ENCODE data around the gene PHF2. TPM values are rescaled to one million over a fixed set of nuclear protein-coding genes. Genes with fewer than 3 reads are reported as not detected.
A peak's percentile ranks its signal among the peaks of the same experiment; 100 is the strongest.

Gene PHF2
- total RNA-seq, 2 experiments from 2014 or later: 16.0 to 16.5 TPM

DNA sequence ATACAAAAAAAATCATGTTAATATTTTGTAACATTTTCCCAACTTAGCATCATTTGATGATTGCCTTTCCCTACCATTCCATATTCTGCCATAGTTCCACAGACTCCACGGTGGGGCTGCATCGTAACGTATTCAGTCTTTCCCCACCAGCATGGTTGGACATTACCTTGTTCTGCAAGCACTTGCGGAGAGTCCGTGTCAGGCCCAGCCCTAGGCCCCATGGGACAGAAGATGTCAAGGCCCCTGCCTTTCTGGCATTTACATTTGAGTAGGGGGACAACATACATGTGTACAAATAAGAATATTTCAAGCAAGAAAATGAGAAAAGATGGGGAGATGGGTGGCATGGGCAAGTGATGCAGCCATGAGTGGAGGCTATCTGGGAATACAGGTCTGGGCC lies 8.2 kb upstream of the PHF2 start:
- intact Hi-C loops (cut with DNase I, micrococcal nuclease): loop anchor here (5.0 kb wide), 4 partner anchors 116 to 691 kb away; partner anchors contain the start of genes FAM120A (in 1 of the 2), FAM120AOS (in 1 of the 2), ZNF169 (in 1 of the 2) and ZNF484 (in 1 of the 2)
- POLR2A ChIA-PET: no interaction called here
- H3K4me1 Mint-ChIP-seq: peaks cover 24% of the 10 kb centered on the region
- ATAC-seq: no peak
- H3K9me3 Mint-ChIP-seq (ENCODE audit: low read depth): peaks cover 3% of the 10 kb centered on the region
- CTCF ChIA-PET: no interaction called here
- DNase-seq: no peak
- no peak overlapping the region for H3K4me3 Mint-ChIP-seq
- peaks cover 15% of the 10 kb centered on the region for H3K36me3 Mint-ChIP-seq (ENCODE audit: low read depth)
- H3K27me3 Mint-ChIP-seq: no peaks in the 10 kb centered on the region
- H3K27ac Mint-ChIP-seq: no peak overlapping the region

DNA sequence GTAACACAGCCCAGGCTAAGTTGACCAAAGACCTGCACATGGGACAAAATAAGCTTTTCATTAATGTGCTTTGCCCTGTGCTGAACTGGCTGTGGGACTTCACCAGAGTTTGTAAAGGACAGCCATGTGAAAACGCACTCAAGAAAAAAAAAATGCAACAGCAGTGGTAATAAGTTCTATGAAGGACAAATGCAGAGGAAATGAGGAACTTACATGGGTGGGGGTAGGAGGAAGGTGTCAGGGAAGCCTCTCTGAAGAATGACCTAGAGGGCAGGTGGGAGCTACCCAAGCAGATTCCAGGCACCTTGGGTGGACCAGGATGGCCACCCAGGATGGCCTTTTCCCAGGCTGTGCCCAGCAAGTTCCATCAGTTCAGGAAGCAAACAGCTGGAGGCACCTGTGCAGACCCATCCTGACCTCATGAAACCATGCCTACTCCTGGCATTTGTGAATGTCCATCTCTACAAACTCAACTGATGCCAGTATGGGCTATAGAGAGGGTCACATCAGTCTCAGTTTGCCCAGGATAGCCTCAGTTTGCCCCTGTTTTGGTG lies 6.7 kb upstream of the PHF2 start:
- Mint-ChIP-seq H3K36me3 (ENCODE audit: low read depth) (peaks cover 4% of the 10 kb centered on the region), H3K4me1 (peaks cover 21% of the 10 kb centered on the region), H3K4me3 (no peak overlapping the region), H3K27ac (no peak overlapping the region), H3K27me3 (no peaks in the 10 kb centered on the region), H3K9me3 (ENCODE audit: low read depth) (peaks cover 3% of the 10 kb centered on the region)
- ChIA-PET POLR2A (no interaction called here), CTCF (interaction anchor here (1.2 kb wide), 1 partner anchor 19 kb away, joined by 4 read pairs; no protein-coding TSS in a partner anchor)
- no peak for DNase-seq
- no peak for ATAC-seq
- intact Hi-C loops (cut with DNase I, micrococcal nuclease): loop anchor here (5.0 to 10.0 kb wide), 5 partner anchors 117 to 1155 kb away; partner anchors contain the start of genes AOPEP (in 1 of the 2), FAM120A (in 1 of the 2), FAM120AOS (in 1 of the 2) and ZNF169 (in 1 of the 2)

DNA sequence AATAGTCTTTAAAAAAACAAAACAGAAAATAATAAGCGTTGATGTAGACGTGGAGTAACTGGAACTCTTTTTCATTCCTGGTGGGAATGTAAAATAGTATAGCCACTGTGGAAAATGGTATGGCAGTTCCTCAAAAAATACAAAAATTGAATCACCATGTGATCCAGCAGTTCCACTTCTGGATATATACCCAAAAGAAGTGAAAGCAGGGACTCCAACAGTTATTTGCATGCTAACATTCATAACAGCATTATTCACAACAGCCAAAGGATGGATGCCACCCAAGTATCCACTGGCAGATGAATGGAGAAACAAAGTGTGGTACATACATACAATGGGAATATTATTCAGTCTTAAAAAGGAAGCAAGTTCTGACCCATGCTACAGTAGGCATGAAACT lies 4.2 kb upstream of the PHF2 start:
- Mint-ChIP-seq H3K27ac (no peak overlapping the region), H3K4me1 (peaks cover 12% of the 10 kb centered on the region), H3K9me3 (ENCODE audit: low read depth) (peaks cover 3% of the 10 kb centered on the region), H3K4me3 (no peak overlapping the region), H3K27me3 (no peaks in the 10 kb centered on the region), H3K36me3 (ENCODE audit: low read depth) (peaks cover 2% of the 10 kb centered on the region)
- ATAC-seq: no peak
- ChIA-PET CTCF (no interaction called here), POLR2A (no interaction called here)
- intact Hi-C loops (cut with DNase I, micrococcal nuclease): loop anchor here in 1 of 2 experiments (10.0 kb wide), 1 partner anchor 1153 kb away; the partner anchor contains the start of gene AOPEP
- no peak for DNase-seq

DNA sequence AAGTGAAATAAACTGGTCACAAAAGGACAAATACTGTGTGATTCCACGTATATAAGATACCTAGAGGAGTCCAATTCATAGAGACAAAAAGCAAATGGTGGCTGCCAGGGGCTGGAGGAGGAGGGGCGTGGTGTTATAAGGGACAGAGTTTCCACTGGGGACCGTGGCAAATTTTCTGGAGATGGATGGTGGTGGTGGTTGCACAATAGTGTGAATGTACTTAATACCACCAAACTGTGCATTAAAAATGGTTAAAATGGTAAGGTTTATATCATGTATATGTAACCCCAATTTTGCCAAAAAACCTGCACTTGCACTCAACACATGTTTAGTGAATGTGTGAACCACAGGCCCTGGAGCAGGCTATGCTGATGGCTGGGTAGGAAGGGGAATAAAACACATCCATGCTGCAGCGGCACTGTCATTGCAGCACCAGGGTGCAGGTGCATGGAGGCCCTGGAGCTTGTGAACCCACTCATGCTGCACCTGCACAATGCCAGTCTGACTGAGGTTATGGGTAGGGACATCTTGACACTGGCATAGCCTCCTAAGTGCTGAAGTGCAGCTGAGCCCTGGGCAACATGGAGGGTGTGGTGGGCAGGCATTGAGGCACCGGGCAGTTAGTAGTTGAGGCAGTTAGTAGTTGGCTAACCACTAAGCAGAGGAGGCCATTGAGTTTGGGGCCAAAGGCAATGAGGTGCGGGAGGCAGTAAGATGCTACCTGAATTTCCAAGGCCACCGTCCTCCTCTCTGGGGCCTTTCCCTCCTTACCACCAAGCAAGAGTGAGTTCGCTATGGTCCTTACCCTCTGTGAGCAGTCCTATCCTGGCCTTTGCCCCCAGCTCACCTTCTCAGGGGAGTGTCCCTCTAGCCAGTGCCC lies 3.5 kb upstream of the PHF2 start:
- no peak overlapping the region for H3K27ac Mint-ChIP-seq
- H3K4me3 Mint-ChIP-seq: no peak overlapping the region
- CTCF ChIA-PET: no interaction called here
- H3K9me3 Mint-ChIP-seq (ENCODE audit: low read depth): peaks cover 3% of the 10 kb centered on the region
- POLR2A ChIA-PET: no interaction called here
- ATAC-seq (no peak), DNase-seq (no peak)
- intact Hi-C loops (cut with DNase I, micrococcal nuclease): loop anchor here in 1 of 2 experiments (10.0 kb wide), 1 partner anchor 1152 kb away; the partner anchor contains the start of gene AOPEP
- peaks cover 10% of the 10 kb centered on the region for H3K4me1 Mint-ChIP-seq
- H3K27me3 Mint-ChIP-seq: no peaks in the 10 kb centered on the region
- peaks cover 2% of the 10 kb centered on the region for H3K36me3 Mint-ChIP-seq (ENCODE audit: low read depth)

DNA sequence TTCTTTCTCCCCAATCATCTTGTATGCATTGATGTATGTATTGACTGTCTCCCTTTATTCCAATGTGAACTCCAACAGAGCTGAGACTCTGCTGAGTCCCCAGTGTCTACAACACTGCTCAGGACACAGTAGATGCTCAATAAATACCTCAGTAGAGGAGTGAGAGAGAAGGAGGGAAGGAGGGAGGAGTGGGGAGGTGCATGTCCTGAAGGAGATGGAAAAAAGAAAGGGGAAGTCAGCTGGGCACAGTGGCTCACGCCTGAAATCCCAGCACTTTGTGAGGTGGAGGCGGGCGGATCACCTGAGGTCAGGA lies 2.9 kb upstream of the PHF2 start:
- Mint-ChIP-seq H3K27me3 (no peaks in the 10 kb centered on the region), H3K4me1 (peaks cover 16% of the 10 kb centered on the region), H3K9me3 (ENCODE audit: low read depth) (peaks cover 3% of the 10 kb centered on the region), H3K27ac (no peak overlapping the region), H3K36me3 (ENCODE audit: low read depth) (peaks cover 2% of the 10 kb centered on the region), H3K4me3 (no peak overlapping the region)
- ChIA-PET POLR2A (no interaction called here), CTCF (no interaction called here)
- no peak for DNase-seq
- intact Hi-C loops (cut with DNase I, micrococcal nuclease): loop anchor here in 1 of 2 experiments (10.0 kb wide), 1 partner anchor 1151 kb away; the partner anchor contains the start of gene AOPEP
- ATAC-seq: no peak

DNA sequence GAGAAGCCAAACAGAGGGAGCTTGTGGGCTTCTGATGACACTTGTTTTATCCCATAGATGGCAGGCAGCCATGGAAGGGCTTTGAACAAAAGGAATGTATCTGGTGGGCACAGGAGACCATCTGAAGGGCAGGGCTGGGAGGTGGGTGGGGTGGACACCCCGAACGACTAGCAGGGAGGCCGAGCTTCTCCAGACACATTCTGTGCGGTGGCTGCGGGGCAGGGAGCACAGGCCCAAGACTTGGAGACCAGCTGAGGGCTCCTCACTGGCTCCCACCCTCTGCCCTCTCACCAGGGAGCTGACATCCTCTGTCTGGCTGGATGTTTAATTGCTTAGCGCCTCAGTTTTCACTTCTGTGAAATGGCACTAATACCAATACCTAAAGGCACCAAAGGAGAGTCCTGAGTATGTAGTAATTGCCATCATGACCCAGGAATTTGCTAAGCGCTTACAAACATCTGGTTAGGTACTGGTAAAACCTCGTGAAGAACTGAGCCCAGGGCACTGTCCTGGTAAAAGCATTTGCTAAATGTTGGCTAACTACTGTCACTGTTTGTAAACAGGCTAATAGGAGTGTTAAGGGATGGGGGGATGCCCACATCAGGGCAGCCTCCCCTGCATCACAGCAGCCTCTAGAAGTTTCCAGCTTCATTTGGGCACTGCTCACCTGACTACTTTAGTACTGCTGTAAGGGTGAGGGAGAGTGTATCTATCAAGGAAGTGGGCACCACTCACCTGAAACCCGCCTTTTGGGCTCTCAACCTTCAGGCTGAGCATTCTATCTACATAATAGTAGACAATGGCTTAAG lies 2.1 kb upstream of the PHF2 start:
- CTCF ChIA-PET: interaction anchor here (1.3 kb wide), 1 partner anchor 8 kb away, joined by 5 read pairs; no protein-coding TSS in a partner anchor
- peaks cover 24% of the 10 kb centered on the region for H3K4me1 Mint-ChIP-seq
- POLR2A ChIA-PET: interaction anchor here (0.5 to 1.4 kb wide), 2 partner anchors 7 to 478 kb away, joined by 3 to 5 read pairs; no protein-coding TSS in a partner anchor
- no peaks in the 10 kb centered on the region for H3K27me3 Mint-ChIP-seq
- H3K27ac Mint-ChIP-seq: no peak overlapping the region
- H3K4me3 Mint-ChIP-seq: peak overlapping the region; percentile 78
- H3K9me3 Mint-ChIP-seq (ENCODE audit: low read depth): peaks cover 3% of the 10 kb centered on the region
- peaks cover 2% of the 10 kb centered on the region for H3K36me3 Mint-ChIP-seq (ENCODE audit: low read depth)
- no peak for DNase-seq
- no peak for ATAC-seq
- intact Hi-C loops (cut with DNase I, micrococcal nuclease): loop anchor here in 1 of 2 experiments (10.0 kb wide), 1 partner anchor 1151 kb away; the partner anchor contains the start of gene AOPEP

DNA sequence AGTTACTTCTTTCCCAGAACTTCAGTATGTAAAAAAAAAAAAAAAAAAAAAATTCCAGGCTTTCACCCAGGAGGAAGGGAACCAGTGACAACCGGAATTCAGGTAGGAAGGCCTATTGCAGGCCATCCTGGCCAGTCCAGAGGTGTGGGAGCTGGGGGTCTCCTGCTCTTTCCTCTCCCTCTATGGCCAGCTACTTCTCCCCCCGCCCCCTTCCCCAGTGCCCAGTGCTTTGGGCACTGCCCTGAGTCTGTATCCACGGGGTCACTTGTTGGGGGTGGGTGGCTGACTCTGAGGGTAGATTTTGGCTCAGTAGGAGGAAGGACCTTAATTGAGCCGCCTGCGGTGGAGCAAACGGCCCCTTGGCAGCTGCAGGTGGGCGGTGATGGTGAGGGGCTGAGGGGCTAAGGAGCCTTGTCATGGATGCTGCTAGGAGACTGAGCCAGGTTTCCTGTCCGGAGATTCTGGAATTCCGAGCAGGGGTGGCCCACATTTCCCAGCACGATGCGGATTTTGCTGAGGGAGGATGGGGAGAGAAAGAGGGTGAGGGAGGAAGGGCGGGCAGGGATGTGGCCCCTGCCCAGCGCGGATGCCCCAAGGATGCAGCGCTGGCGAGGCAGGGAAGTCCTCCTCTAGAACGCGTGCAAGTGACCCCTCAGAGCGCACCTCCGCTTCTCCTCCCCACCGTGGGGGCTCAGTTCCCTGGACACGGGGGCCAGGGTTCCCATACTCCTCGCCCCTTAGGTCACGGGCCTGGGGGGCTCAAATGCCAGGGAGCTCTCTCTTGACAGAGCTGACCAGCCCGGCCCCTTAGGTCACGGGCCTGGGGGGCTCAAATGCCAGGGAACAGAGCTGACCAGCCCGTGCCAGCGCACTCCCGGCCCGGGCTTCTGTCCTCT lies 1.2 kb upstream of the PHF2 start:
- Mint-ChIP-seq H3K36me3 (ENCODE audit: low read depth) (peaks cover 2% of the 10 kb centered on the region), H3K4me3 (peak overlapping the region; percentile 78), H3K4me1 (peaks cover 27% of the 10 kb centered on the region), H3K27me3 (no peaks in the 10 kb centered on the region), H3K9me3 (ENCODE audit: low read depth) (peaks cover 3% of the 10 kb centered on the region), H3K27ac (peak overlapping the region; percentile 91)
- ATAC-seq (no peak), DNase-seq (no peak)
- ChIA-PET CTCF (interaction anchor here (1.0 to 1.3 kb wide), 3 partner anchors 9 to 122 kb away, joined by 3 to 5 read pairs (median 5); partner anchors contain the start of gene FAM120AOS), POLR2A (interaction anchor here (1.4 kb wide), 1 partner anchor 8 kb away, joined by 5 read pairs; no protein-coding TSS in a partner anchor)
- intact Hi-C loops (cut with DNase I, micrococcal nuclease): loop anchor here (1.0 to 10.0 kb wide), 3 partner anchors 9 to 1458 kb away; partner anchors contain the start of genes AOPEP (in 1 of the 2) and SPTLC1 (in 1 of the 2)

DNA sequence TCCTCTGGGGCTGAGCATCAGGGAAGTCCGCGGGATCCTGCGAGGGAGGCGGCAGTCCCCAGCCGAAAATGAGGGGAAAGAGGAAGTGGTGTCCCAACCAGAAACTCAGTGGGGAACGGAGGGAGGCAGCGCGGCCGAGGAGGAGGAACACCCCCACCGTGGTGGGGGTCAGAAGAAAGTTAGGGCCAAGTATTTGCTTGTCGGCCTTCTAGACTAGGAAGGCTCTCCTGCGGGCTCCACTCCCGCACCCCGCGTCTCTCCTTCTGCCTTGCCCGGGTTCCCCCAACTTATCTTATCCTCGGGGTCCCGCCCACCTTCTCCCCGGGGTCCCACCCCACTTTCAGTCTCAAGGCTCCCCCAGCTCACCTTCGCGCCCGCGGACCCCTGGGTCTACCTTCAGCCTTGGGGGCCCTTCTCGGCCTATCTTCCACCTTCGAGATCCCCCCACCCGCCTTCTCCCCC lies 557 bp upstream of the PHF2 start:
- ATAC-seq (peak; percentile 39), DNase-seq (peak; percentile 64)
- Mint-ChIP-seq H3K4me1 (peaks cover 32% of the 10 kb centered on the region), H3K9me3 (ENCODE audit: low read depth) (no peaks in the 10 kb centered on the region), H3K36me3 (ENCODE audit: low read depth) (peaks cover 2% of the 10 kb centered on the region), H3K27me3 (no peaks in the 10 kb centered on the region), H3K27ac (peak overlapping the region; percentile 91), H3K4me3 (peak overlapping the region; percentile 78)
- intact Hi-C loops (cut with DNase I, micrococcal nuclease): loop anchor here (1.0 to 10.0 kb wide), 3 partner anchors 10 to 1459 kb away; partner anchors contain the start of genes AOPEP (in 1 of the 2) and SPTLC1 (in 1 of the 2)
- CTCF ChIA-PET: interaction anchor here (1.0 to 1.1 kb wide), 2 partner anchors 9 to 123 kb away, joined by 3 to 5 read pairs; partner anchors contain the start of gene FAM120AOS
- POLR2A ChIA-PET: interaction anchor here (1.4 kb wide), 1 partner anchor 9 kb away, joined by 5 read pairs; no protein-coding TSS in a partner anchor

DNA sequence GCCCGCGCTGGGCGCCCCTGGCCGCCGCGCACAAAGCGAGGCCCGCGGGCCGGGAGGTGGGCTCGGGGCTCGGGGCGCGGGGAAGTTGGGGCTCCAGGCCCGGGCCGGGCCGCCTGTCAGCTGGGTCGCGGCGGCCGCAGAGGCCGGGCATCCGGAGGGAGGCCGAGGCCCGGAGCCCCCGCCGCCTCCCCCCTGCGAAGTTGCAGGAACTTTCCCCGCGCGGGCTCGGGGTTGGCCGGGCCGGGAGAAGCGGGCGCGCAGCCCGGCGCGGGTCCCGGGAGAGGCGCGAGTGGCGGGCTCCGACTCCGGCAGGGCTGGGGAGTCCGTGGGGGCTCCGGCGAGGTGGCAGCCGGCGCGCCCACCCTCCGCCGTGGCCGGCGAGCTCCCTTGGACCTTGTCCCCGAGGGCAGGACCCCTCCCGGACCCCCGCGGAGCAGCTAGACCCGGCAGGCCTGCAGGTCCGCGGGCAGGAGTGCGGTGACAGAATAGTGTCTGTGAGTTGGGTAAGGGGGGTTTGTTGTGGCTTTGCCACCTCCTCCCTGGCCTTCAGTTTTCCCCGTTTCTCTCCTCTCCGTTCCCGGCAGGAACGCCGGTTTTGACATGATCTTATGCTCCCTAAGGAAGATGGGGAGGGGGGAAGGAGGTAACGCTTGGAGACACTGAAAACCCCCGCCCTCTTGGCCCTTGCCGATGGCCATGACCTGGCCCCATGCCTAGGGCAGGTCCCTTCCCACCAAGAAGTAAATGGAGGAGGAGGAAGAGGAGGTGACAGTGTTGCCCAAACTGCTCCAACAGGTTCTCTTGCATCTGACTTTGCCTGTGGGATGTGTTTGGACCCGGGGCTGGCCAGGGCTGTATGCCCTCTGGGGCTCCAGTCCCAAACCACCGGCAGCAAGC lies 942 bp downstream of the PHF2 start:
- Mint-ChIP-seq H3K27ac (peak overlapping the region; percentile 85), H3K27me3 (no peaks in the 10 kb centered on the region), H3K9me3 (ENCODE audit: low read depth) (no peaks in the 10 kb centered on the region), H3K36me3 (ENCODE audit: low read depth) (no peaks in the 10 kb centered on the region), H3K4me3 (peak overlapping the region; percentile 82), H3K4me1 (peaks cover 37% of the 10 kb centered on the region)
- CTCF ChIA-PET: interaction anchor here (0.7 kb wide), 1 partner anchor 1009 kb away, joined by 4 read pairs; no protein-coding TSS in a partner anchor
- peak; percentile 37 for DNase-seq
- intact Hi-C loops (cut with DNase I, micrococcal nuclease): loop anchor here in 1 of 2 experiments (5.0 to 10.0 kb wide), 2 partner anchors 1147 to 1460 kb away; partner anchors contain the start of genes AOPEP and SPTLC1
- POLR2A ChIA-PET: interaction anchor here (0.6 kb wide), 1 partner anchor 605 kb away, joined by 3 read pairs; no protein-coding TSS in a partner anchor
- ATAC-seq: peak; percentile 9
